Endothelial cell of umbilical vein (primary cell): ENCODE measurements around the gene KCNRG. TPM values are rescaled to one million over a fixed set of nuclear protein-coding genes. Genes with fewer than 3 reads are reported as not detected.

Experiments used
- BruUV-seq: library from RNA; stranded (reverse); fragments of 400-500 nt; replicated peaks from 2 replicates; lab custom pipeline; 2021; lab: Mats Ljungman, UMichigan
- CTCF ChIA-PET: fragments of 300-600, 350-600 bp; sonication (Branson Sonifier 250); formaldehyde crosslinking; loops from one replicate; lab custom pipeline; 2021; ENCODE audit warnings: antibody characterized with exemption, inconsistent platforms; lab: Charles Lee
- POLR2A ChIA-PET: fragments of 300-600, 350-600 bp; sonication (Branson Sonifier 250); formaldehyde crosslinking; loops from one replicate; lab custom pipeline; 2021; ENCODE audit warnings: antibody characterized with exemption, inconsistent platforms; lab: Charles Lee
- DNase-seq: peaks from one replicate; pipeline ENCODE4 v3.0.0-alpha.2; 2011; ENCODE audit warnings: low read depth, low spot score
- FAIRE-seq: peaks from 2 replicates; lab custom pipeline; 2011; peaks lifted over from hg19 to GRCh38; lab: Jason Lieb, UNC
- H2AFZ ChIP-seq: 2 replicates; pipeline ENCODE4 v1.6.0; 2012; ENCODE audit warnings: low read depth, low read length, control low read depth, inconsistent platforms
- H3K27ac ChIP-seq: 2 replicates; pipeline ENCODE4 v1.5.1; 2011; ENCODE audit warnings: low read depth, mild to moderate bottlenecking, control low read depth, low read length, moderate library complexity; ENCODE audit not compliant: insufficient read depth
- H3K27me3 ChIP-seq, 2 experiments: 2 replicates each; pipeline versions ENCODE4 v1.6.0 to v1.6.1; 2011; ENCODE audit warnings: low read length in 2 of 2, mixed read lengths in 1 of 2; ENCODE audit not compliant: control insufficient read depth in 2 of 2, insufficient read depth in 2 of 2
- H3K36me3 ChIP-seq, 2 experiments: 2 replicates in 1 of 2; 3 replicates in 1 of 2; pipeline ENCODE4 v1.5.1; 2011; ENCODE audit warnings: low read length in 2 of 2, mild to moderate bottlenecking in 1 of 2, moderate library complexity in 1 of 2; ENCODE audit not compliant: control insufficient read depth in 2 of 2, insufficient read depth in 2 of 2; ENCODE audit errors: extremely low read depth in 1 of 2
- H3K4me1 ChIP-seq: 3 replicates; pipeline ENCODE4 v1.5.1; 2011; ENCODE audit warnings: mild to moderate bottlenecking, low read length; ENCODE audit not compliant: control insufficient read depth, insufficient read depth; ENCODE audit errors: extremely low read depth
- H3K4me2 ChIP-seq: 2 replicates; pipeline ENCODE4 v1.6.1; 2011; ENCODE audit warnings: low read length, control low read depth, mixed read lengths; ENCODE audit not compliant: insufficient read depth
- H3K4me3 ChIP-seq, 3 experiments: fragments of 200-600 bp in 1 of 3; sonication (generic), shearing (Covaris generic) in 1 of 3; replicated peaks in 1 of 3; 2 replicates each; pipeline ENCODE4 v1.5.1; 2011 to 2016; ENCODE audit warnings: control low read depth in 3 of 3, low read length in 3 of 3, mild to moderate bottlenecking in 2 of 3, inconsistent platforms in 1 of 3, low read depth in 1 of 3, moderate library complexity in 1 of 3; ENCODE audit not compliant: insufficient read depth in 1 of 3
- H3K79me2 ChIP-seq: 2 replicates; pipeline ENCODE4 v1.6.0; 2012; ENCODE audit warnings: low read length, inconsistent platforms; ENCODE audit not compliant: control insufficient read depth, insufficient read depth
- H3K9ac ChIP-seq: replicated peaks from 2 replicates; pipeline ENCODE3; 2011; ENCODE audit warnings: low read length, control low read depth; ENCODE audit not compliant: insufficient read depth; ENCODE audit errors: extremely low read depth
- H3K9me1 ChIP-seq: replicated peaks from 3 replicates; pipeline ENCODE4 v1.6.0; 2011; ENCODE audit warnings: mild to moderate bottlenecking, low read length; ENCODE audit not compliant: control insufficient read depth, insufficient read depth; ENCODE audit errors: extremely low read depth
- H3K9me3 ChIP-seq: replicated peaks from 2 replicates; pipeline ENCODE4 v1.5.1; 2012; ENCODE audit warnings: low read length, inconsistent platforms; ENCODE audit not compliant: control insufficient read depth, insufficient read depth
- H4K20me1 ChIP-seq: replicated peaks from 2 replicates; pipeline ENCODE3; 2011; ENCODE audit warnings: mild to moderate bottlenecking, low read length; ENCODE audit not compliant: control insufficient read depth, insufficient read depth; ENCODE audit errors: extremely low read depth
- CTCF ChIP-seq, 2 donors: IDR thresholded peaks; 1 replicate in 1 of 2; 2 replicates in 1 of 2; pipeline ENCODE4 v1.5.1; 2011; ENCODE audit warnings: low read length in 2 of 2, mild to moderate bottlenecking in 2 of 2, moderate library complexity in 2 of 2, control low read depth in 1 of 2, inconsistent platforms in 1 of 2, low read depth in 1 of 2; ENCODE audit not compliant: insufficient read depth in 1 of 2; ENCODE audit errors: extremely low read depth in 1 of 2
- EZH2 ChIP-seq: IDR thresholded peaks from 2 replicates; pipeline ENCODE4 v1.6.1; 2012; ENCODE audit warnings: borderline replicate concordance, low read depth, mild to moderate bottlenecking, moderate library complexity, low read length, inconsistent platforms; ENCODE audit not compliant: severe bottlenecking
- FOS ChIP-seq: IDR thresholded peaks from 2 replicates; pipeline ENCODE4 v1.6.1; 2011; ENCODE audit warnings: mild to moderate bottlenecking, low read length, moderate library complexity, borderline replicate concordance; ENCODE audit not compliant: insufficient read depth
- GATA2 ChIP-seq: IDR thresholded peaks from 2 replicates; pipeline ENCODE4 v1.7.0; 2011; ENCODE audit warnings: low read depth, mild to moderate bottlenecking, moderate library complexity, mixed read lengths, low read length; ENCODE audit not compliant: insufficient read length, insufficient read depth
- JUN ChIP-seq: IDR thresholded peaks from 2 replicates; pipeline ENCODE4 v1.6.1; 2011; ENCODE audit warnings: borderline replicate concordance, low read depth; ENCODE audit not compliant: insufficient read length, insufficient read depth
- MAX ChIP-seq: IDR thresholded peaks from 2 replicates; pipeline ENCODE4 v1.6.1; 2011; ENCODE audit not compliant: insufficient read depth, insufficient read length
- MYC ChIP-seq: IDR thresholded peaks from one replicate; pipeline ENCODE4 v1.6.1; 2011; ENCODE audit warnings: mild to moderate bottlenecking, low read depth, low read length
- POLR2A ChIP-seq: IDR thresholded peaks from 2 replicates; pipeline ENCODE4 v1.6.1; 2012; ENCODE audit warnings: low read depth, mild to moderate bottlenecking, control low read depth, low read length
- POLR2AphosphoS5 ChIP-seq: IDR thresholded peaks from 2 replicates; pipeline ENCODE4 v1.6.1; 2012; ENCODE audit warnings: low read depth, mild to moderate bottlenecking, control low read depth, low read length, moderate library complexity; ENCODE audit not compliant: insufficient read depth
- dilution Hi-C: fragments of 300-500 bp; cut with MboI; formaldehyde crosslinking; loops from one replicate; pipeline ENCODE4 v1.15.0; 2019; ENCODE audit warnings: low sequenced_read_pairs; ENCODE audit not compliant: extremely low pct_ligation_motif_present
- intact Hi-C: fragments of 100-400 bp; cut with micrococcal nuclease; formaldehyde crosslinking; loops from one replicate; pipeline ENCODE4 v1.10.0; 2022
- polyA plus RNA-seq, 4 experiments: library from polyadenylated mRNA; depleted of rRNA in 3 of 4; stranded (reverse) in 3 of 4; unstranded in 1 of 4; fragments of >200 nt; gene quantifications; 2 replicates each; pipeline versions ENCODE4 v1.2.1 to v1.2.3, GENCODE V29; 2011 to 2012; ENCODE audit warnings: missing spikeins in 1 of 4
- total RNA-seq: library from RNA; stranded (reverse); gene quantifications from 2 replicates; pipeline ENCODE4 v1.2.3, GENCODE V29; 2021

Gene KCNRG
- total and polyA plus RNA-seq, 2 donors (not counting 3 experiments of a cell fraction or from before 2014, with no cell fraction given), result 0.86 to 1.3 TPM

- no peak for TF ChIP-seq JUN
- TF ChIP-seq POLR2A, result no peak
- no peak for TF ChIP-seq FOS
- TF ChIP-seq EZH2, result no peak
- TF ChIP-seq MYC, result no peak
- TF ChIP-seq GATA2, result no peak
- TF ChIP-seq CTCF (IDR thresholded peaks at IDR 0.05; ENCODE audit: extremely low read depth in 1 of 2, insufficient read depth in 1 of 2, low read depth in 1 of 2, low read length in 2 of 2), result no peak
- TF ChIP-seq POLR2AphosphoS5, result no peak
- TF ChIP-seq MAX, result no peak
- no peaks in the 10 kb centered on the region for H3K27me3 ChIP-seq
- H3K9me3 ChIP-seq, result no peaks in the 10 kb centered on the region
- peak; percentile 72 for DNase-seq
- H3K36me3 ChIP-seq, result peaks cover 0 to 3% of the 10 kb centered on the region in 2 experiments
- BruUV-seq, result no TSS peak
- FAIRE-seq, result peak; percentile 4
- intact Hi-C loops (no loop called here), dilution Hi-C loops (no loop called here)
- no peaks in the 10 kb centered on the region for H4K20me1 ChIP-seq
- CTCF ChIA-PET, result interaction anchor here (1.0 to 1.1 kb wide), 2 partner anchors 18 to 28 kb away, joined by 3 to 4 read pairs; partner anchors contain the start of gene TRIM13
- H3K4me2 ChIP-seq, result no peak overlapping the region
- H3K79me2 ChIP-seq, result no peaks in the 10 kb centered on the region
- H3K4me1 ChIP-seq, result no peaks in the 10 kb centered on the region
- H3K9ac ChIP-seq, result no peak overlapping the region
- no peak overlapping the region for H3K4me3 ChIP-seq
- no peak overlapping the region for H2AFZ ChIP-seq
- POLR2A ChIA-PET, result no interaction called here
- no peak overlapping the region for H3K27ac ChIP-seq
- H3K9me1 ChIP-seq, result no peaks in the 10 kb centered on the region
Measured at GRCh38 chr13:50025436-50025835, 10.2 kb downstream of the KCNRG start.
